Subcutaneous adipose tissue (tissue), 4 donors: ENCODE data around the gene WIZ. TPM values are rescaled to one million over a fixed set of nuclear protein-coding genes. Genes with fewer than 3 reads are reported as not detected.

Source experiments
- total RNA-seq, 4 donors: library from RNA; depleted of rRNA; stranded (reverse); fragments of >200 nt; gene quantifications; one replicate each; pipeline ENCODE4 v1.1.0, GENCODE V29; 2016
- TF ChIP-seq, protein P1 (sequence below): fragments of 450-650 bp; IDR thresholded peaks from one replicate; pipeline ENCODE4 v1.5.1; 2016; ENCODE audit warnings: low read depth, mild to moderate bottlenecking, control low read depth, antibody characterized with exemption, moderate library complexity

WIZ gene
- total RNA-seq, 4 donors from 2014 or later = 14.8 to 48.2 (median 20.0) TPM

DNA sequence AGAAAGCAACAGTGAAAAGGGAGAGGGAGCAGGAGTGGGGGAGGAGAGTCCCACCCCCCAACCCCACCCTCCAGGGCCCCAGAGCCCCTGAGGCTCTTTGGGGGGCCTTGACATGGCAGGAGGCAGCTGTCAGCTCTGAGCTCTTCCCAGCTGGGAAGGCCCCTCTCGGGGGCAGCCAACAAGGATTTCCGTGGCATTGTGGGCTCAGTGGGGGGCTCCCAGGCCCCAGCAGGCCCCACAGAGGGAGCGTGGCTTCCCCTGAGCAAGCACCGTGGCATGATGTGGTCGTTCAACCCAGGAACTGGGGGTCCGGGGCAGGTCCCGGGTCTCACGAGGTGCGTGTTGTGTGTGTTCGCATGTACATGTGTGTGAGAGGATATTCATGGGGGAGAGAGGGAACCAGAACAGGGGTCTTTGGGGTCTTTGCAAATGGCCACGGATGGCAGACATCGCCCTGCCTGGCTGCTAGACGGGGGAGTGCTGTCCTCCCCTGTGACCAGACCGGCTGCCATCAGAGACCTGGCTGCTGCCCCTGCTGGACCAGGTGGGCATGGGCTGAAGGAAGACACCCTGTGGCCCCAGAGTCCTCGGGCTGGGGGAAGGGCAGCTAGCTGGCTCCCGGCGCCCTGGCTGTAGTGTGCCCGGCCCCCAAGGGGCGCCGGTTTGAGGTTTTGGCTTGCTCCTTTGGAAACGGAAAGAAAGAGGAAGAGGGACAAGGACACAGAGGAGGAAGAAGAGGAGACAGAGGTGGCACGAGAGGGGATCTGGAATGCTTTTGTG lies 27.3 kb downstream of the WIZ start:
- TF ChIP-seq, protein P1, sequence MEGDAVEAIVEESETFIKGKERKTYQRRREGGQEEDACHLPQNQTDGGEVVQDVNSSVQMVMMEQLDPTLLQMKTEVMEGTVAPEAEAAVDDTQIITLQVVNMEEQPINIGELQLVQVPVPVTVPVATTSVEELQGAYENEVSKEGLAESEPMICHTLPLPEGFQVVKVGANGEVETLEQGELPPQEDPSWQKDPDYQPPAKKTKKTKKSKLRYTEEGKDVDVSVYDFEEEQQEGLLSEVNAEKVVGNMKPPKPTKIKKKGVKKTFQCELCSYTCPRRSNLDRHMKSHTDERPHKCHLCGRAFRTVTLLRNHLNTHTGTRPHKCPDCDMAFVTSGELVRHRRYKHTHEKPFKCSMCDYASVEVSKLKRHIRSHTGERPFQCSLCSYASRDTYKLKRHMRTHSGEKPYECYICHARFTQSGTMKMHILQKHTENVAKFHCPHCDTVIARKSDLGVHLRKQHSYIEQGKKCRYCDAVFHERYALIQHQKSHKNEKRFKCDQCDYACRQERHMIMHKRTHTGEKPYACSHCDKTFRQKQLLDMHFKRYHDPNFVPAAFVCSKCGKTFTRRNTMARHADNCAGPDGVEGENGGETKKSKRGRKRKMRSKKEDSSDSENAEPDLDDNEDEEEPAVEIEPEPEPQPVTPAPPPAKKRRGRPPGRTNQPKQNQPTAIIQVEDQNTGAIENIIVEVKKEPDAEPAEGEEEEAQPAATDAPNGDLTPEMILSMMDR = no peak

DNA sequence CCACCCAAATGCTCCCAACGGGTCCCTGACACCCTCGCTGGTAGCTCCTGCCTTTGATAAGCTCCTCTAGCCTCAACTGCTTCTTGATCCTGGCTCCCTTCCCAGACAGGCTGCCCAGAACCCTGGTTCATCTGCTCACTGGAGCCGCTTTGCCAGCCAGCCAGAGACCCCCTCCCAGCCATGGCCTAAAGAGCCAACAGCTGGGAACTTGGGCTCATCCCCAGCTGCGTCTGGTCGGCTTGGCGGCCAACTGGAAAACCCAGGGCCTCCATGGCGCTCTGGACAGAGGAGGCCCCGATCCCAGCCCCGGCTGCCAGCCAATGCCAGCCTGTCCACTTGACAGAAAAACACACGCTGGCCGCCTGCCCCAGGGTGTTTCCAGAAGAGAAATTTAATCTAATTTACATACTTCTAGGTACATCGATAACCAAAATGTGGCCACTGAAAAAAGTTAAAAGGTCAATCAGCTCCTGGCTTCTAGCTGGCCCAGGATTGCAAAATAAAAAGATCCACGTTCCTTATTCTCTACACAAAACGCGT lies 28.0 kb downstream of the WIZ start:
- TF ChIP-seq, protein P1 = no peak

DNA sequence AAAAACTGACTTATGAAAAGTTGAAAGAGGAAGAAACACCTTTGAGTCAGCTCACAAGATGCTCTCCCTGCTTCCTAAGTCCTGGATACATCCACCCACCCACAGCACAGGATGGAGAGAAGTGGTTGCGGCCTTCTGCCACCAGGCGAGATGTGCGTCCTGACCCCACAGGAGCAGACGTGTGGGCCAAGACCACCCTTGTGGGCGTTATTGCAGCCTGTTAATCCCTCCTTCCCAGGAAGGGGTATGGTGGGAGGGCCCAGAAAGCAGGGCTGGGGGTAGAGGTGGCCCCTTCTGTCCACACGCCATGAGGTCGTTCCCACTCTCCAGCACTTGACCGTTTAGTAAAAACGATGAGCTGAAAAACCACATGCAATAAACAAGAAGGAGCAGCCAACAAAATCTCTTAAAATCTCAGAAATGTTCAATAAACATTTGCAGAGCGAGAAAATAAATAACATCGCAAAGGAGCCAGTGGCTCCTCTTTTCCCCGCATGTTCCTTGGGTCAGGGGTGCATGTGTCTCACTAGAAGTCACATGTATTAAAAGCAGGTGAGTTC lies 28.5 kb downstream of the WIZ start:
- TF ChIP-seq, protein P1 = no peak

DNA sequence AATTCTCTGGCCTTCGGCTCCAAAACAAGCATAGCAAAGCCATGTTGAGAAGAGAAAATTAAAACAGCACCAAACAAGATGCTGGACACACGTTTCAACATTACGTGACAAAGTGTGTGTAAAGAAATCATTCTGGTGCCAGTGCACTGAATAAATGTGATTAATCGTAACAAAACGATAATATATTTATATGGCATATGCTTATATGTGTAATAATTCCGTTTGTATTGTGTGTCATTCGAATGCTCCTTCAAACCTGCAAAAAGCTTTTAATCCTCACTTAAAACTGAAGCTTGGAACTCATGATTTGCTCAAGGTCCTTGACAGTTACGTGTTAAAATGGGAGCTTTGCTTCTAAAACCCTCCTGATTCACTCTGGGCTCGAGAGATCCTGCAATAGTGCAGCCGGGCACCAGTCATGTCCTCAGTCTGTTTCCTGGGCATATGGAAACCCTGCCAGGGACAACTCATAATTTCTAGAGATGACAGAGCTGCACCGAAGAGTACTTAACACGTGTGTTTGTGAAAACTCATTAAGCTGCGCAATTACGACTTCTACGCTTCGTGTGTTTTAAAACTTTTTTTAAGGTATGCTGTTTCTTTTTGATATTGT lies 30.2 kb downstream of the WIZ start:
- TF ChIP-seq, protein P1 = no peak

DNA sequence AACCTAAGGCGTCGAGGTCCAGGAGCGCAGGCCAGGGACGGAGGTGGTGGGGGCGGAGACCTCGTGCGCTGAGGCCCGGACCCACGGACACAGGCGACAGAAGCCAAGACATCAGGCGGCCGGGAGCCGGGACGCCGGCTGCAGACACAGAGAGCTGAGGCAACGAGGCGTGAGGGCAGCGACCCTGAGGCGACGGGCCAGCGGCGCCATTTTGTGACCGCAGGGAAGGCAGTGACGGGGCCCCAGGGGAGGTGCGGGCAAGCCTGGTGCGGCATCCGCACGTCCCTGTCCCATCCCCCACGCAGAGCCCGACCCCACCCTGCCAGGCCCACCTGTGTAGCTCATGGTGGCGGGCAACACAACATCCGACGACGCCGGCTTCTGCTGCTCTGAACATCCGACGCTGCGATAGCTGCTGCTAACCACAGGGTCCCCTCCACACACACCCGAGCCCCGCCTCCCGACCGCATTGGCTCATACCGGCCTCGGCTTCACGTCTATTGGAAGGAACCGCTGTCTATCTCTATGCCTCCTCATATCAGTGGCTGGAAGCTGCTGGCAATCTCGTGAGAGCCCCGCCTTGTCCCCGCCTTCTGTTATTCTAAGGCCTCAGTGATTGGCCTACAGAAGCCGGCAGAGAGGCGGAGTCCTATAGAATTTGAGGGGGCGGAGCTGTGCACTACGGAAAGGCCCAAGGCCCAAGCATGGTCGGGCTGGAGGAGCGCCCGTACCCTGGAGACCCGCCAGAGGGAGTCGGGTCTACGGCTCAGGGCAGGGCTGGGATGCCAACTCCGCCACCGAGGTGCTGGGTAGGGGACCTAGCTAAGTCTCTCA lies 31.0 kb downstream of the WIZ start, which contains the start of gene AKAP8L:
TSS of gene AKAP8L (minus strand) at position 410 of the 834 bp plus-strand sequence. CDS start at position 345, 65 bp downstream.
- TF ChIP-seq, protein P1 = no peak

DNA sequence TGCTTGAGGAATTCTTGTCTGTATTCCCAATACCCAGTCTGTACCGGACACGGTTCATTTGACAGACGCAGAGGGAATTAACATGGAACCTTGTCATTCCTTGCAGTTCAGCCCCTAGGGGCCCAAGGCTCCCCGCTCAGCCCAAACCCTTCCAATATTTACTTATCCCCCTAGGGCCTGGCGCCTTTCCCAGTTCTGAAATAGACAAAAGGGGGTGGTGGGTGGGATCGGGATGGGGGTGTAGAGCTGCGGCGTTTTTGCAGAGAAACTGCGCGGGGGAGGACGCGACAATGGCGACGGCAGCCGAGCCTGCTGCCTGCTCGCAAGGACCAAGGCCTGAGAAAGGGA lies 31.6 kb downstream of the WIZ start:
- TF ChIP-seq, protein P1 = no peak
